CD4-positive, alpha-beta T cell treated with Interleukin-15 for 4 hours (primary cell): ENCODE results near the gene LRRC74B.

Source experiments
- DNase-seq: peaks from one replicate; pipeline ENCODE4 v3.0.0-alpha.2; 2020; ENCODE audit warnings: low spot score

LRRC74B gene

DNA sequence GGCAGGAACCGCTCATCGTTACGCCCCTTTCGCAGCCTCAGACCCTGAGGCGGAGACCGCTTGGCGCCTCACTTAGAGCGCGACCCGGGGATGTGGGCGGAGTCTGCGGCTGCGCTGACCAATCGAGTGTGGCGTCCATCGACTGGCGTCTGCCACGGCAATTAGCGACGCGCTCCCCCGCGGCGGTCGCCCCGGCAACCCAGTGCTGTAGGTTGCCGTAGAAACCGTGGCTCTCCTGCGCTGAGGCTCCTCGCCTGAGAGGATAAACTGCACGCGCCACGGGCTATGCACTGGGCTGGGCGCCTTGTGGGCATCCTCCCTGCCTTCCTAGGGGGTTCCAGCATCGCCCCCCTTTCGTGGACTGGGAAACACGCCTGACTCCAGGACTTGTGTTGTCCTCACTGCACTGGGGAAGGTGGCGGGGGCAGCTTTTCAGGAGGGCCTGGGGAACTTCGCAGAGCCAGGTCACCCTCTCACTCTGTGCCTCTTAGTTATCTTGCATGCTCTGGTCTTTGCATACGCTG, 31.5 kb upstream of the LRRC74B start:
- DNase-seq = peak; percentile 90

DNA sequence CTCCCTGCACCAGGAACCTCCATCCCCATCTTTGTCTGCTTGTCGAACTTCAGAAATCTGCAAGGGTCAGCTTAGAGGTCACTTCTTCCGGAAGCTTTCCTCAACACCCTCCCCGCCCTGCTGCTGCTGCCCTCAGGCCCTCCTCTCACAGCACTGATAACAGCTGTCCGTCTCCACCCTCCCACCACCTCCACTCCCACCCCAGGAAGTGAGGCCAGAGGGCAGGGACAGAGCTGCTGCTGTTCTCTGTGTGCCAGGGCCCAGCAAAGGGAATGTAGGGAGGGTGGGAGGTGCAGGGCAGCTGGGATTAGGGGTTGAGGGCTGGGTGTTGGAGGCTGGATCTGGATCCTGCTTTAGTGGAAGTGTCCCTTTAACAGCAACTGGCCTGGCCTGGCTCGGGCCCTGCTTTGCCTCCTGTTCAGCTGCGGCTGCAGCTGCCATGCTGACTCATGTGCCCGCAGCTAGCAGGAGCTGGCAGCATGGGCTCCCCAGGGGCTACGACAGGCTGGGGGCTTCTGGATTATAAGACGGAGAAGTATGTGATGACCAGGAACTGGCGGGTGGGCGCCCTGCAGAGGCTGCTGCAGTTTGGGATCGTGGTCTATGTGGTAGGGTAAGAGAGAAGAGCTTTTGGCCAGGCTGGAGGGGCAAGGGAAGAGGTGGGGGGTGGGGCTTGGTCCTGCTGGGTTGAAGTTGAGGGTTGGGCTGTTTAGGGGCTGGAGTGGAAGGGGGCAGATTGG, 30.9 kb upstream of the LRRC74B start, which contains the start of gene P2RX6:
Gene P2RX6 (plus strand): TSS at position 440 of the 740 bp plus-strand sequence. CDS start 10 bp downstream, at position 450.
- no peak for DNase-seq

GRCh38 chr22:21015466-21016006, 30.2 kb upstream of the LRRC74B start:
- DNase-seq = no peak

DNA sequence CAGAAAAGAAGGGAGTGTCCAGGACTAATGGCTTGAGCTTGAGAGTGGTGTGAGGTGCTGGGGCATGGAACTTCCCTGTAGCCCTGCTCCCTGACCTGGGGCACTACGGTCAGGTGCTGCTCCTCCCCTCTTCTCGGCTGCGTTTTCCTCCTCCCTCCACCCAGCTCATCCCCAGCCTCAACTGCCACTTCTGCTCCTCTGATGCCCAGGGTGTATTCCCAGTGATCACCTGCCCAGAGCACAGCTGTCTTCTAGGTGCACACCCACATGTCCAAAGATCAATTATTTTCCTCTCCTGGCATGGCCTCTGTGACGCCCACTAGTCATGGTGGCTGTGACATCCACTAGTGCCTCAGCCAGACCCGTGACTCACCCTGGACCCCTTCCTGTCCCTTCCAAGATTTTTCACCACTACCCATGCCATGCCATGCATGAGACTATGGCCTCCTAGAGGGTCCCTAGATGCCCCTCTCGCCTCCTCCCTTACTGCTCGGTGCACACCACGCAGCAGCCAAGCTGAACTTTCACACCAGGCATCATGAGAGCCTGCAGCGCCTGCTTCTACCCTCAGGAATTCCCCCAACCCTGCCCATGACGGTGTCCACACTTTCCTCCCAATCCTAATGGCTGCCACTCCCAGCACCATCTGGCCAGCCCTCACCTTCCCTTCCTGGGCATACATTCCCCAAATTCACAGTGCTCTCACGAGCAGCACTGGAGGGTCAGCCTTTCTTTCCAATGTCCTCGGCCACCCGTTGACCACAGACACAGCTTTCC, 28.9 kb upstream of the LRRC74B start:
- DNase-seq = no peak

DNA sequence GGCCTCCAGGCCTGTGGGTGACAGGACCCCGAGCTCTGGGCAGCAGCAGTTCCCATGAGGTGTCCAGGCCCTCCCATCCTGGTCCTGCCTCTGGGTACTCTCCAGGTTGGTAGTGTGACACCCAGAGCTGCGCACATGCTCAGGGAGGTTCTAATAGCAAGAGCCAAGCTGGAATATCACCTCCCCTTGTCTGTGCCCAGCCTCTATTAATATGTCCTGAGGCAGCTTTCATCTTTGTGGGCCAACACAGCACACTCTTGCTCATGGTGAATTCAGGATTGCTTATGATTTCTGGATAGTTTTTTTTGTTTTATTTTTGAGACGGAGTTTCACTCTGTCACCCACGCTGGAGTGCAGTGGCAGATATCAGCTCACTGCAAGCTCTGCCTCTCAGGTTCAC, 27.4 kb upstream of the LRRC74B start:
- no peak for DNase-seq

GRCh38 chr22:21020802-21021429, 24.8 kb upstream of the LRRC74B start:
- DNase-seq = no peak

GRCh38 chr22:21022507-21022906, 23.2 kb upstream of the LRRC74B start:
- no peak for DNase-seq

- DNase-seq = no peak
These were observed 22.7 kb upstream of the LRRC74B start for GRCh38 chr22:21022955-21023614.

DNA sequence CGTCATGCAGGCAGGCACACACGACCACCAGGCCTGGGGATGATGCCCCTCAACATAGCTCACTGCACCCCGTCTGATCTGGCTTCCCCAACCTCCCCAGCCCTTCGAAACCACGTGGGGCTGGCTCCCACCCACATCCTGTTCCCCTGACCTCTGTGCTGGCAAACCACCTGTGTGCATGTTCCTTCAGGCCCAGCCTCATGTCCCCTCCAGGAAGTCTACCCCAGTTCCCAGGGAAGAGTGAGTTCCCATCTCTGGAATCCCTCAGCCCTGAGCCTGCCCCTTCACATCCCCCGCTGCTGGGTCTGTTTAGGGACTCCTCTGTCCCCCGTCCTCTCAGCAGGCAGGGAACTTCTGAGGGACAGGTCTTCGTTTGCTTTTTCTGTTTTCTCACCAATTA, 20.5 kb upstream of the LRRC74B start:
- no peak for DNase-seq

DNA sequence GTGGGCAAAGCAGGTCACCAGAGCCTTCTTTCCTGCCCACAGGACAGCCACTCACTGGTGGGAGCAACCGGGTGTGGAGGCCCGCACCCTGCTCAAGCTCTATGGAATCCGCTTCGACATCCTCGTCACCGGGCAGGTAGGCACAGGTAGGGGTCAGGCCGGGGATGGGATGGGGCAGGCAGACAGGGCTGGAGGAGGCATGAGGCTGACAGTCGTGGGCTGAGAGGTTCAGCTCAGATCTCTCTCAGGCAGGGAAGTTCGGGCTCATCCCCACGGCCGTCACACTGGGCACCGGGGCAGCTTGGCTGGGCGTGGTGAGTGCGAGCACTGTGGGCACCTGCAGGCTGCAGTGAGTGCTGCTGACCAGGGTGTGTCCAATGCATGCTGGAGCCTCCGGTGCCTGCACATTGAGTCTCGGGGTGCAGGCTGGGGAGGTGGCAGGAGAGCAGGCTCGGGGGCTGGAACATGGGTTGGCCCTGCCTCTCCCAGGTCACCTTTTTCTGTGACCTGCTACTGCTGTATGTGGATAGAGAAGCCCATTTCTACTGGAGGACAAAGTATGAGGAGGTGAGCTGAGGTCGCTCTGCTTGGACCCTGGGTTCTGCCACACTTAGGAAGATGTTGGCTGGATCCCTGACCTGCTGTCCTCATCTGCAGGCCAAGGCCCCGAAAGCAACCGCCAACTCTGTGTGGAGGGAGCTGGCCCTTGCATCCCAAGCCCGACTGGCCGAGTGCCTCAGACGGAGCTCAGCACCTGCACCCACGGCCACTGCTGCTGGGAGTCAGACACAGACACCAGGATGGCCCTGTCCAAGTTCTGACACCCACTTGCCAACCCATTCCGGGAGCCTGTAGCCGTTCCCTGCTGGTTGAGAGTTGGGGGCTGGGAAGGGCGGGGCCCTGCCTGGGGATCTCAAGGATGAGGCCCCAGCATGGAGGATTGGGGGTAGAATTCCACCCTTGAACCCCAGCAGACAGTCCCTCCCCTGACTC, 19.7 kb upstream of the LRRC74B start:
- DNase-seq = no peak

DNA sequence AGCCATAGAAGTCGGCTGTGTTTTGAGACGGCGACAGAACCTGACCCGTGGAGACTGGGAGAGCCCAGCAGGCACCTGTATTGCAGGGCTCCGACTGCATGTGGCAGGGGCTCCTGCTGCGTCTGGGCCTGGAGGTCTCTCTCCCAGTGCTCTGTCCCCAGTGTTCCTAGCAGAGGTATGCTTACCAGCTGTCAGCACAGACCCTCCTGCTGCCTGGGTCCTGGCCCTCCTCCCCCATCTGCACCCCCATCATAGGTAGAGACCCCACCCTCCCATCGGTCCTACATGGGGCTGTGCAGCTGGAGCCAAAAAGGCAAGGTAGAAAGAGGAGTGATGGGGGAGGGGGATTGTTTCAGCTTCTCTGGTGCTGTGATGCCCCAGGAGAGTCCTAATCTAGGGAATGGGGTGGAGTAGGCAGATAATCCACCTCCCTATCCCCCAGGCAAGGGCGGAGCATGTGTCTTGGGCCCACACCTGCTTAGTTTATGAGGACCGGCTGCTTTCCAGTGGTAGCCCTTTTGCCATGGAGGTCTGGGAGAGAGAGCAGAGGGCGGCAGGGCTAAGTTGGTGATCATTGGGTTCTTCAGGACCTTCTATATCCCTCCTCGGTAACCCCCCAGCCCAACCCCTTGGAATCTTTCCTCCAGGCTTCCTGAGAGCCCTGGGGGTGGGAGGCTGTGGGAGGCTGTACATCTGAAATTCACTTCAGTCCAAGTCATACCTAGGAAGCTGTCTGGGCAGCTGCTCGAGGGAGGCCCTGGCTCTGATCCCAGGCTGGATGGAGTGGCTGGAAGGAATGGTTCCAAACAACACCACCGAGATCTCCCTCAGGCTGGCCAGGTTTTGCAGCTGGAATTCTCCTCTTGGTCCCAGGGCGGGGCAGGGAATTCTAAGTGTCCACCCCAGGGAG, 18.7 kb upstream of the LRRC74B start:
- no peak for DNase-seq

DNA sequence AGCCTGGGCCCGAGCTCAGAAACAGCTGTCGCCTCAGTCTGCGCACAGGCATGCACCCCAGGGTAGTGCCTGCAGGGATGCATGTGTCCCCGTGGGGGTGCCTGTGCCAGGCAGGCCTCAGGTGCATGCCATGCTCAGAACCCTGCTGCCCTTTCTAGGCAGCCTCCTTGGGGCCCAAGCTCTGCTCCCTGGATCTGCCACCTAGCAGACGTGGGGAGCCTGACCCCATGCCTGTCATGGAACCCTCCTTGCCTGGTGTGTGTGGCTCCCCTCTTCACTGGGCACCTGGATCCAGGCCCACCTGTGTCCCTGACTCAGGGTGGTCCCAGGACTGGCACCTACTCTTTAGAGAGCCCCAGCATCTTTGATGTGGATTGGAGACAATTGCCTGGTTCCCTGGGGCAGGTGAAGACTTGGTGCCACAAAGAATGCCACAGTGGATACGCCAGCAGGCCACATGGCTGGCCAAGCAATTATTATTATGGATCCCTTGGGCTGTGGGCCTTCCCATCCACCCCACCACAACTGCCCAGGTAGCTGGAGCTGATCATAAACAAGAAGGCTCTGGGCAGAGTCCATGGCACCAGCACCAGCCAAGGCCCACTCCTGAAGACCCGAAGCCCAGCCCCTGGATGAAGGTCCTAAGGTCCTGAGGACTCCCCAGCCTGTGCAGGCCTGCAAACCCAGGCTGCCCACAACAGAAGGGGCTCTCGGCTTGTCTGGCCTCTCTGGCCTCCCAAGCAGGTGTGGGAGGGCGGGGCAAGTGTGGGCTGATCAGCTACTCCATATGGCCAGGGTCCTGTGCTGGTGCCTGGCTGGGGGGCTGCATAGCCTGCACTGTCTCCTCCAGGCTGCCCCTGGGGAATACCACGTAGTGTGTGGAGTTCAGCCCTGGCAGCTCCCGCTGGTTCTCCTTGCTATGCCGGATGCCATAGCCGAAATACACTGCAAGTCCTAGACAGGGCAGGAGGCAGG, 17.2 kb upstream of the LRRC74B start:
- no peak for DNase-seq

DNA sequence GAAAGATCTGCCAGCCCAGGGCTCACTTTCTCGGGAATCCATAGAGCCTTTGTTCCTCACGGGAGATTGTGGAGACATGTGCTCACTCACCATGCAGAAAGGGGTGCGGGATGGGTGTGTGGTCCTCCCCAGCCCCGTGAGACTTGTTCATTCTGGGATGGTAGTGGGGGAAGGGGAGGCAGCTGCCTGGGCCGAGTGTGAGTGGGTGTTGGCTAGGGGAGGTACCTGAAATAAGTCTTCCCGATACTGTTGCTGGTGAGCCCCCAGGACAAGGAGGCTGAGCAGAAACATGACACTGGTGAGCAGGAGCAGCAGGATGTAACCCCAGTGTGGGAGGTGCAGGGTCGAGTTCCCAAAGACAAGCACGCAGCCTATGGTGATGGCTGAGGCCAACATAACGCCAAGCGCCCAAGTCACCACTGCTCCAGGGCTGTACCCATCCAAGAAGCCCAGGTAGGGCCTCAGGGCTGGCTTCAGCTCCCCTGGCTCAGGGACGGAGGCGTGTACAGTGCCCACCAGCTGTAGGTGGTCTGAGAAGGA, 16.2 kb upstream of the LRRC74B start:
- DNase-seq = no peak

GRCh38 chr22:21030032-21030431, 15.7 kb upstream of the LRRC74B start:
- DNase-seq = no peak

DNA sequence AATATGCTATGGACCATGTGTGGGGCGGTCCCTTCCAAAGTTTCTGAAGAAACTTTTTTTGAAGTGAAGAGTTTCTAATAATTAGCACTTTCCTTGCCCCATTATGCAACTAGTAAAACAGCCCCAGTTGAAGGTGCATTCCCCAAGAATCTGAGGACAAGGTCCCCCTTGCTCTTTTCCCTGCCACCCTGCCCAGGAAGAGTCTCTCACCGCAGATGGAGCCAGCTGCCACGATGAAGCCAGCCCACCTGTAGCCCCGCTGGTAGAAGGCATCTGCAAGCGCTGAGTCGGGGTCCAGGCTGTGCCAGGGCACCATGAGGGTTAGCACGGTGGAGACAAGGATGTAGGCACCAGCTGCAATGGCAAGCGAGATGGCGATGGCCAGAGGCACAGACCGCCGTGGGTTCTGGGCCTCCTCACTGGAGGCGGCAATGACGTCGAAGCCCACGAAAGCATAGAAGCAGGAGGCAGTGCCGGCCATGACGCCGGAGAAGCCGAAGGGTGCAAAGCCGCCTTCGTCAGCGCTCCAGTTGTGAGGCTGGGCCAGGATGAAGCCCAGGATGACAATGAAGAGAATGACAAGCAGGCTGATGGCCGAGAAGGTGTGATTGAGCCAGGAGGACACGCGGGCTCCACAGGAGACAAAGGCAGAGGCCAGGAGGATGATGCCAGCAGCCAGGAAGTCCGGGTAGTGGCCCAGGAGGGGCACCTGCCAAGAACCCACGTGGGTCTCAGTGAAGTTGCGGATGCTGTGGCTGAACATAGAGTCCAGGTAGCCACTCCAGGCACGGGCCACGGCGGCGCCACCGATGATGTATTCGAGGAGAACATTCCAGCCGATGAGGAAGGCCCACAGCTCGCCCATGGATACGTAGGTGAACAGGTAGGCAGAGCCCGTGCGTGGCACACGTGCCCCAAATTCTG, 14.9 kb upstream of the LRRC74B start:
- DNase-seq = no peak

DNA sequence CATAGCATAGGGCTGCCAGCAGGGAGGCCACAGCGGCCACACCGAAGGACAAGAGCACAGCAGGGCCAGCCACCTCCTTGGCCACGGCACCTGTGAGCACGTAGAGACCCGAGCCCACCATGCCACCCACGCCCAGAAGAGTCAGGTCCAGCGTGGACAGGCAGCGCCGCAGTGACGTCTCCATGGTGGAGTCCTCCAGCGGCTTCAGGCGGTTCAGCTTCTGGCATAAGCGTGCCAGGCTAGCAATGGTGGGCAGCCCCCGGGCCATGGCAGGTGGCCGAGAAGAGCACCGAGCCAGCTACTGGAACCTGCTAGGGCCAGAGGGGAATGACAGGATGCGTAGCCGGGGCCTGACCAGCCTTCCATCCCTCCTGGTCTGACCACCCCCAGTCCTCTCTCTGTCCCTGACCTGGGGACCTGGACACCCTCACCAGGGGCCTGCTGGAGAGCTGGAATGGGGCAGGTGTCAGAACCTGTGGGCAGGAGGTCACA, 14.2 kb upstream of the LRRC74B start:
- DNase-seq = no peak
